Neuronal stem cell (in vitro differentiated cells): Measurements from ENCODE around the gene KRT33A.
"Not testable (repeated sequence)": the region's sequence is repeated elsewhere in the genome, so short reads cannot be mapped to it uniquely, and the experiment has no call there.

Source experiments
- DNase-seq: peaks from one replicate; pipeline ENCODE4 v3.0.0-alpha.2; 2013; ENCODE audit warnings: low spot score
- H2AFZ ChIP-seq: one replicate; pipeline ENCODE4 v1.6.1; 2013; ENCODE audit warnings: mild to moderate bottlenecking, low read length, inconsistent platforms
- H2AK5ac ChIP-seq: 2 replicates; pipeline ENCODE4 v1.6.1; 2013; ENCODE audit warnings: low read depth, mild to moderate bottlenecking, inconsistent platforms, low read length, moderate library complexity, mixed read lengths
- H2BK120ac ChIP-seq: 2 replicates; pipeline ENCODE4 v1.6.1; 2013; ENCODE audit warnings: low read depth, mild to moderate bottlenecking, inconsistent platforms, low read length, moderate library complexity, mixed read lengths
- H2BK12ac ChIP-seq: one replicate; pipeline ENCODE4 v1.6.1; 2013; ENCODE audit warnings: low read length, inconsistent platforms
- H2BK15ac ChIP-seq: 2 replicates; pipeline ENCODE4 v1.6.1; 2013; ENCODE audit warnings: mild to moderate bottlenecking, low read length, inconsistent platforms, mixed read lengths
- H2BK5ac ChIP-seq: one replicate; pipeline ENCODE4 v1.6.1; 2013; ENCODE audit warnings: inconsistent platforms, mild to moderate bottlenecking, low read length, moderate library complexity
- H3K14ac ChIP-seq: one replicate; pipeline ENCODE4 v1.6.1; 2013; ENCODE audit warnings: low read length, inconsistent platforms
- H3K18ac ChIP-seq: 2 replicates; pipeline ENCODE4 v1.6.1; 2013; ENCODE audit warnings: low read length, inconsistent platforms
- H3K23ac ChIP-seq: 2 replicates; pipeline ENCODE4 v1.6.1; 2013; ENCODE audit warnings: low read depth, mild to moderate bottlenecking, mixed read lengths, low read length, inconsistent platforms; ENCODE audit not compliant: poor library complexity
- H3K27ac ChIP-seq: replicated peaks from 3 replicates; pipeline ENCODE4 v1.5.1; 2013; ENCODE audit warnings: low read length, inconsistent platforms
- H3K27me3 ChIP-seq, 3 experiments: 2 replicates each; pipeline ENCODE4 v1.6.1; 2013; ENCODE audit warnings: low read length in 3 of 3, mild to moderate bottlenecking in 2 of 3, inconsistent platforms in 1 of 3, low read depth in 1 of 3, mixed read lengths in 1 of 3, moderate library complexity in 1 of 3; ENCODE audit not compliant: control insufficient read depth in 3 of 3, insufficient read depth in 3 of 3
- H3K36me3 ChIP-seq, 2 donors: replicated peaks in 1 of 2; 2 replicates each; pipeline ENCODE4 v1.6.1; 2013; ENCODE audit warnings: low read length in 2 of 2; ENCODE audit not compliant: control insufficient read depth in 2 of 2, insufficient read depth in 2 of 2
- H3K4ac ChIP-seq: 2 replicates; pipeline ENCODE4 v1.6.1; 2013; ENCODE audit warnings: inconsistent platforms, mild to moderate bottlenecking, low read length, moderate library complexity
- H3K4me1 ChIP-seq, 2 donors: 1 replicate in 1 of 2; 2 replicates in 1 of 2; pipeline ENCODE4 v1.6.1; 2013; ENCODE audit warnings: low read length in 2 of 2, low read depth in 1 of 2; ENCODE audit not compliant: control insufficient read depth in 2 of 2, insufficient read depth in 1 of 2
- H3K4me2 ChIP-seq: one replicate; pipeline ENCODE4 v1.6.1; 2013; ENCODE audit warnings: mild to moderate bottlenecking, low read length, inconsistent platforms; ENCODE audit not compliant: insufficient read depth, poor library complexity, severe bottlenecking
- H3K4me3 ChIP-seq, 2 donors: 2 replicates each; pipeline ENCODE4 v1.5.1; 2013; ENCODE audit warnings: low read length in 2 of 2, mild to moderate bottlenecking in 2 of 2, inconsistent platforms in 1 of 2, moderate library complexity in 1 of 2
- H3K79me1 ChIP-seq: one replicate; pipeline ENCODE4 v1.6.1; 2013; ENCODE audit warnings: low read depth, mild to moderate bottlenecking, inconsistent platforms, low read length, moderate library complexity
- H3K9ac ChIP-seq: one replicate; pipeline ENCODE4 v1.6.1; 2013; ENCODE audit warnings: mild to moderate bottlenecking, low read depth, low read length, inconsistent platforms; ENCODE audit not compliant: poor library complexity
- H3K9me3 ChIP-seq, 2 donors: replicated peaks in 1 of 2; 2 replicates each; pipeline versions ENCODE3 to v1.6.1; 2013; ENCODE audit warnings: low read length in 2 of 2, mild to moderate bottlenecking in 2 of 2, inconsistent platforms in 1 of 2, low read depth in 1 of 2, mixed read lengths in 1 of 2, moderate library complexity in 1 of 2; ENCODE audit not compliant: control insufficient read depth in 2 of 2, insufficient read depth in 1 of 2
- H4K8ac ChIP-seq: one replicate; pipeline ENCODE4 v1.6.1; 2013; ENCODE audit warnings: low read depth, mild to moderate bottlenecking, inconsistent platforms, low read length, moderate library complexity
- H4K91ac ChIP-seq: one replicate; pipeline ENCODE4 v1.6.1; 2013; ENCODE audit warnings: low read length, low read depth, mild to moderate bottlenecking, inconsistent platforms; ENCODE audit not compliant: poor library complexity
- WGBS, 2 donors: extraction: QIAGEN DNeasy Blood & Tissue Kit; methylation state at CpG; one replicate each; pipeline ENCODE4 v1.1.7; 2013; ENCODE audit warnings: missing lambda C conversion rate in 2 of 2, mixed read lengths in 1 of 2; ENCODE audit not compliant: insufficient read length in 2 of 2, insufficient replicate concordance in 1 of 2; ENCODE audit errors: extremely low coverage in 2 of 2; 5-methylcytosine and 5-hydroxymethylcytosine counted together

KRT33A gene

GRCh38 chr17:41395044-41395443 lies 44.4 kb upstream of the KRT33A start:
- H3K23ac ChIP-seq, H3K4me3 ChIP-seq, H2BK120ac ChIP-seq, H3K4ac ChIP-seq, H2AFZ ChIP-seq, H2AK5ac ChIP-seq, H3K27ac ChIP-seq, H2BK5ac ChIP-seq, H3K9me3 ChIP-seq, H3K27me3 ChIP-seq, H3K36me3 ChIP-seq, H4K8ac ChIP-seq, H3K14ac ChIP-seq, H3K79me1 ChIP-seq, DNase-seq, H3K4me1 ChIP-seq, H2BK15ac ChIP-seq, H3K4me2 ChIP-seq, H3K18ac ChIP-seq, H2BK12ac ChIP-seq, H4K91ac ChIP-seq, H3K9ac ChIP-seq: not testable (repeated sequence)
- no CpG with 5 or more reads among the region's 12 CpGs for WGBS, 2 donors

DNA sequence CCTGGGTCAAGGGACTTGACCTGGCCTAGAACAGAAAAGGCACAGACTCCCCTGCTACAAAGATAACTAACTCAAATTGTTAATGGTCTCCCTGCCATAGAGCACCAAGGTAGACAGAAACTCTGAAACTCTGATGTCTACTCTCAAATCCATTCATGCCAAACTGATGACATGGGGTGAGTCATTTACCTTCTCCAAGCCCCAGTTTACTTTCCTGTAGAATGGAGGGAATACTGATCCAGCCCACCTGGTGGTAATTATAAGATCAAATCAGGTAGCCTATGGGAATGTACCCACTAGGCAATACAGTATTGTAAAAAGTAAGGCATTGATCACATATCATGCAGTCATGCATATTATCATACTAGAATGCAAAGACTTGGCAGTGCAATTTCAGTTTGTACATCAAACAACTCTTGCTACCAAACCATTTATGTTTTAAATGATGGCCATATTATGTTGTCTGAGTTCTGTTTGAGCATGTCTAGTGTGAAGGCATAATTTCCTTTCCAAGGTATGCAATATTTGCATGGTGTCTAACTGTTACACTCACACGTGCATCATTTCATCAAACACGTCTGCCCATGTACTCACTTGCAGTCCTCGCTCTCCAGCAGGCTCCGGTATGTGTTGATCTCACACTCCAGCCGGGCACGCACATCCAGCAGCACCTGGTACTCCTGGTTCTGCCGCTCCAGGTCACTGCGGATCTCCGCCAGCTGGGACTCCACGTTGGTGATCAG lies 43.8 kb upstream of the KRT33A start:
- Histone ChIP-seq H2BK120ac (no peak overlapping the region), H3K4me1 (no peaks in the 10 kb centered on the region), H4K8ac (no peak overlapping the region), H3K27ac (no peak overlapping the region), H3K4ac (no peak overlapping the region), H3K9me3 (no peaks in the 10 kb centered on the region), H2BK15ac (no peak overlapping the region), H3K18ac (no peak overlapping the region), H3K36me3 (no peaks in the 10 kb centered on the region), H3K79me1 (no peaks in the 10 kb centered on the region), H3K4me3 (no peak overlapping the region), H3K23ac (no peak overlapping the region), H2AK5ac (no peak overlapping the region), H4K91ac (no peak overlapping the region), H3K27me3 (peaks cover 0 to 4% (median 0%) of the 10 kb centered on the region in 3 experiments), H3K9ac (no peak overlapping the region), H2BK12ac (no peak overlapping the region), H2AFZ (no peak overlapping the region), H3K14ac (no peak overlapping the region), H3K4me2 (no peak overlapping the region), H2BK5ac (no peak overlapping the region)
- no peak for DNase-seq
- WGBS, 2 donors: no CpG with 5 or more reads among the region's 10 CpGs

- Histone ChIP-seq H3K27me3 (peaks cover 0 to 4% (median 0%) of the 10 kb centered on the region in 3 experiments), H3K4ac (no peak overlapping the region), H2BK5ac (no peak overlapping the region), H3K4me2 (no peak overlapping the region), H2BK12ac (no peak overlapping the region), H2BK15ac (no peak overlapping the region), H3K9ac (no peak overlapping the region), H3K14ac (no peak overlapping the region), H2AK5ac (no peak overlapping the region), H3K79me1 (no peaks in the 10 kb centered on the region), H3K4me3 (no peak overlapping the region), H3K23ac (no peak overlapping the region), H3K18ac (no peak overlapping the region), H2BK120ac (no peak overlapping the region), H4K91ac (no peak overlapping the region), H4K8ac (no peak overlapping the region), H3K27ac (no peak overlapping the region), H2AFZ (no peak overlapping the region), H3K4me1 (no peaks in the 10 kb centered on the region), H3K36me3 (no peaks in the 10 kb centered on the region), H3K9me3 (no peaks in the 10 kb centered on the region)
- DNase-seq: no peak
- no CpG with 5 or more reads among the region's 10 CpGs for WGBS, 2 donors
Measured at GRCh38 chr17:41393826-41394225, 43.2 kb upstream of the KRT33A start.

DNA sequence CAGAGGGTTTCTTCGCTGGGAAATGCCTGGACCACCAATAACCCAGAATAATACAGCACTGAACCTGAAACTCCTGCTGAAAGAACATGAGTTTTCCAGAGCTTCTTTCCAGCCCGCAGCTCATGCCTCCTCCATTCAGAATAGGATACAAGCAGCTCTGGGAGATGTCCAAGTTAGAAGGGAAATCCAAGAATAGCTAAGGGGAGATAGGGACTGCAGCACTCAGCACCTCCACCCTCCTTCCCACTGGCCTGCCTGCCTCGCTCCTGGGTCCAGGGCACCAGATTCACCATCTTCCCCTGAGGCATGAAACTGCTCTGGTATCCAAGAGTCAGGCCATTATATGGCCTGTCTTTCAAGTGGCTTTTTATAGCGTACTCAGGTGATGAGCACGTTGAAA lies 42.7 kb upstream of the KRT33A start:
- Histone ChIP-seq H3K36me3 (no peaks in the 10 kb centered on the region), H3K4ac (no peak overlapping the region), H3K4me1 (no peaks in the 10 kb centered on the region), H2BK120ac (no peak overlapping the region), H3K14ac (no peak overlapping the region), H3K9ac (no peak overlapping the region), H2BK5ac (no peak overlapping the region), H3K79me1 (no peaks in the 10 kb centered on the region), H3K4me2 (no peak overlapping the region), H4K8ac (no peak overlapping the region), H2BK12ac (no peak overlapping the region), H3K27me3 (peaks cover 0 to 4% (median 0%) of the 10 kb centered on the region in 3 experiments), H3K23ac (no peak overlapping the region), H2AK5ac (no peak overlapping the region), H2AFZ (no peak overlapping the region), H2BK15ac (no peak overlapping the region), H3K27ac (no peak overlapping the region), H3K9me3 (no peaks in the 10 kb centered on the region), H4K91ac (no peak overlapping the region), H3K18ac (no peak overlapping the region), H3K4me3 (no peak overlapping the region)
- no peak for DNase-seq
- no CpG with 5 or more reads among the region's 5 CpGs for WGBS, 2 donors
